ENCODE results near the gene CROCC2. TPM values are rescaled to one million over a fixed set of nuclear protein-coding genes. Genes with fewer than 3 reads are reported as not detected.
A peak's percentile ranks its signal among the peaks of the same experiment; 100 is the strongest.

The CROCC2 gene
- total and polyA plus RNA-seq, 7 donors, result under 0.01 to 0.09 TPM; not detected in 5

DNA sequence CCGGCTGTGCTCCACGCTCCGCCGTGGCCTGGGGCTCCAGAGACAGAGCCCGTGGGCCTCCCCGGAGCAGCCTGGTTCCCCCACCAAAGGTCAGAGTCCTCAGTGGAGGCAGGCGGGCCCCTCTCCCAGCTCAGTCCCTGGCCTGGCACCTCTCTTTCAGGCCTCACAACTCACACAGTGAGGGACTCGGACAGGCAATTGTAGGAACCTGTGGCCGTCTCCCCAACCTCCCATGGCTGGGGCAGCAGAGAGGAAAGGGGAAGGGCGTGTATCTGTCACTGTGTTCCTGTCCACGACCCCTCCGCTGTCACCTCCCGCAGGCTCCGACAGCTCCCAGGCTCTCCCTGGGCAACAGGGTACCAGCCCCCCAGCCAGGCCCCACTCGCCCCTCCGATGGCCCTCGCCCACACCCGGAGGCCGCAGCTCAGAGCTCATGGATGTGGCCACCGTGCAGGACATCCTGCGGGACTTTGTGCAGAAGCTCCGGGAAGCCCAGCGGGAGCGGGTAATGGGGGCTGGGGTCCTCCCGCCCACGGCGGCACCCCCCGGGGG is 59.8 kb downstream of the CROCC2 start:
- Histone ChIP-seq H3K9me3 (no peaks in the 10 kb centered on the region), H3K4me1 (peaks cover 0 to 16% (median 5%) of the 10 kb centered on the region in 4 donors), H3K4me3 (no peak overlapping the region), H3K27ac (no peak overlapping the region), H3K36me3 (no peaks in the 10 kb centered on the region), H3K27me3 (peaks cover 0 to 6% (median 0%) of the 10 kb centered on the region in 3 donors)
- WGBS, 2 donors, result 90 to 91% methylated on average over 28 of the region's 28 CpGs
- TF ChIP-seq POLR2A (IDR thresholded peaks at IDR 0.05), result no peak
- TF ChIP-seq EP300 (IDR thresholded peaks at IDR 0.05), result no peak
- TF ChIP-seq, protein P1, sequence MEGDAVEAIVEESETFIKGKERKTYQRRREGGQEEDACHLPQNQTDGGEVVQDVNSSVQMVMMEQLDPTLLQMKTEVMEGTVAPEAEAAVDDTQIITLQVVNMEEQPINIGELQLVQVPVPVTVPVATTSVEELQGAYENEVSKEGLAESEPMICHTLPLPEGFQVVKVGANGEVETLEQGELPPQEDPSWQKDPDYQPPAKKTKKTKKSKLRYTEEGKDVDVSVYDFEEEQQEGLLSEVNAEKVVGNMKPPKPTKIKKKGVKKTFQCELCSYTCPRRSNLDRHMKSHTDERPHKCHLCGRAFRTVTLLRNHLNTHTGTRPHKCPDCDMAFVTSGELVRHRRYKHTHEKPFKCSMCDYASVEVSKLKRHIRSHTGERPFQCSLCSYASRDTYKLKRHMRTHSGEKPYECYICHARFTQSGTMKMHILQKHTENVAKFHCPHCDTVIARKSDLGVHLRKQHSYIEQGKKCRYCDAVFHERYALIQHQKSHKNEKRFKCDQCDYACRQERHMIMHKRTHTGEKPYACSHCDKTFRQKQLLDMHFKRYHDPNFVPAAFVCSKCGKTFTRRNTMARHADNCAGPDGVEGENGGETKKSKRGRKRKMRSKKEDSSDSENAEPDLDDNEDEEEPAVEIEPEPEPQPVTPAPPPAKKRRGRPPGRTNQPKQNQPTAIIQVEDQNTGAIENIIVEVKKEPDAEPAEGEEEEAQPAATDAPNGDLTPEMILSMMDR (IDR thresholded peaks at IDR 0.05), result no peak
- TF ChIP-seq POLR2AphosphoS5 (IDR thresholded peaks at IDR 0.05), result no peak
- DNase-seq, result no peak
- intact Hi-C loops (cut with DNase I), result no loop called here

DNA sequence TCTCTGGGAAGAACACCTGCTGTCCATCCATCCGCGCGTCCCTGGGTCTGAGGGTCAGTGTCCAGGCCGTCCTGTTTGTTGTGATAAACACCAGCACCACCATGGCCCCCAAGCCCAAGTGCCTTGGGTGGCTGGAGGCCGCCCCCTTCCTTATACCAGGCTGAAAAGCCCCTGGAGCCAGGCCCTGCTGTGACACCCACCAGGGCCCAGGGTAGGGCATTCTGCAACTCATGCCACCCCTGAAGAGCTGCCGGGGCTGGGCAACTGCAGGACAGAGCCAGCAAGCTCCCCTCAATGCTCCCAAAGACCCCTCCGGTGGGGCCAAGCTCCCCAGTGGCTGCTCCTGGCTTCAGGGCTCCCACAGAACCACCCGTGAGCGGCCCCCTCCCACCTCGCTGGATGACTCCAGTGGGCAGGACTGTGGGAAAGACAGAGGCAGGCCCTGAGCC is 60.3 kb downstream of the CROCC2 start:
- Histone ChIP-seq H3K27ac (no peak overlapping the region), H3K9me3 (no peaks in the 10 kb centered on the region), H3K4me3 (no peak overlapping the region), H3K4me1 (peaks cover 0 to 11% (median 3%) of the 10 kb centered on the region in 4 donors), H3K27me3 (peaks cover 0 to 8% (median 0%) of the 10 kb centered on the region in 3 donors), H3K36me3 (no peaks in the 10 kb centered on the region)
- no peak for DNase-seq
- 92 to 94% methylated on average over 10 of the region's 10 CpGs for WGBS, 2 donors
- TF ChIP-seq, protein P1 (IDR thresholded peaks at IDR 0.05), result no peak
- TF ChIP-seq EP300 (IDR thresholded peaks at IDR 0.05) (no peak), POLR2A (IDR thresholded peaks at IDR 0.05) (no peak), POLR2AphosphoS5 (IDR thresholded peaks at IDR 0.05) (no peak)
- intact Hi-C loops (cut with DNase I), result no loop called here

DNA sequence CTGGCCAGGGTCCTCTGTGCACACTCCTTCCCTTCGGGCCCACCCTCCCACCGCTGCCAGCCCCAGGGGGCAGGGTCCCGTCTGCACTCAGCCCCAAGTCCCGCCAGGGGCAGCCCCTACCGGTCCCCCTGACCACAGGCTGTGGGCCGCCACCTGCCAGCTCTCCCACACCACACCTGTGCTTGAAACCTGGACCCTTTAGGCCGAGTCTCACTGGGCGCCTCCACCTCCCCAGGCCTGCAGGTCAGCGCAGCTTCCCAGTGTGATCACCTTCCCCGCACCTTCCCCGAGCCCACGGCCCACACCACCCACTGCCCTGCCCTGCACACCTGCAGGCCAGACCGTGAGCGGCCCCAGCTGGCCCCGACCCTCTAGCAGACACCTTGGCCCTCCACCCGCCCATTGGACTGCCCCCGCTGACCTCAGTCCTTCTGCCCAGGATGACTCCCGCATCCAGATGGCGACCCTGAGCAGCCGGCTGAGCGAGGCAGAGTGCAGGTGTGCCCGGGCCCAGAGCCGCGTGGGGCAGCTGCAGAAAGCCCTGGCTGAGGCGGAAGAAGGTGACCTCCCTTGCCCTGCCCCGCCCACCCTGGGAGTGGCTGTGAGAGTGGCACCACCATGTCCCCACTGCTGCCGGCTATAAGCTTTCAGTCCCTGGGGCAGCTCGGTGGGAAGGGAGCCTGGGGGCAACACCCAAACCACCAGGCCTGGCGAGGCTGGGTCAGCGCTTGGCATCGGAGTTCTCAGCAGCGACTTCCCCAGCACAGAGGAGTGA is 61.0 kb downstream of the CROCC2 start:
- H3K9me3 ChIP-seq, result no peaks in the 10 kb centered on the region
- no peaks in the 10 kb centered on the region for H3K36me3 ChIP-seq
- intact Hi-C loops (cut with DNase I), result no loop called here
- peaks cover 0 to 6% (median 2%) of the 10 kb centered on the region in 4 donors for H3K4me1 ChIP-seq
- peaks cover 0 to 8% (median 0%) of the 10 kb centered on the region in 3 donors for H3K27me3 ChIP-seq
- H3K4me3 ChIP-seq, result no peak overlapping the region
- 53 to 82% methylated on average over 32 of the region's 32 CpGs for WGBS, 2 donors
- peak; percentile 59 for DNase-seq
- no peak overlapping the region for H3K27ac ChIP-seq
- TF ChIP-seq POLR2AphosphoS5 (IDR thresholded peaks at IDR 0.05) (no peak), POLR2A (IDR thresholded peaks at IDR 0.05) (no peak), EP300 (IDR thresholded peaks at IDR 0.05) (no peak)
- TF ChIP-seq, protein P1 (IDR thresholded peaks at IDR 0.05), result no peak

DNA sequence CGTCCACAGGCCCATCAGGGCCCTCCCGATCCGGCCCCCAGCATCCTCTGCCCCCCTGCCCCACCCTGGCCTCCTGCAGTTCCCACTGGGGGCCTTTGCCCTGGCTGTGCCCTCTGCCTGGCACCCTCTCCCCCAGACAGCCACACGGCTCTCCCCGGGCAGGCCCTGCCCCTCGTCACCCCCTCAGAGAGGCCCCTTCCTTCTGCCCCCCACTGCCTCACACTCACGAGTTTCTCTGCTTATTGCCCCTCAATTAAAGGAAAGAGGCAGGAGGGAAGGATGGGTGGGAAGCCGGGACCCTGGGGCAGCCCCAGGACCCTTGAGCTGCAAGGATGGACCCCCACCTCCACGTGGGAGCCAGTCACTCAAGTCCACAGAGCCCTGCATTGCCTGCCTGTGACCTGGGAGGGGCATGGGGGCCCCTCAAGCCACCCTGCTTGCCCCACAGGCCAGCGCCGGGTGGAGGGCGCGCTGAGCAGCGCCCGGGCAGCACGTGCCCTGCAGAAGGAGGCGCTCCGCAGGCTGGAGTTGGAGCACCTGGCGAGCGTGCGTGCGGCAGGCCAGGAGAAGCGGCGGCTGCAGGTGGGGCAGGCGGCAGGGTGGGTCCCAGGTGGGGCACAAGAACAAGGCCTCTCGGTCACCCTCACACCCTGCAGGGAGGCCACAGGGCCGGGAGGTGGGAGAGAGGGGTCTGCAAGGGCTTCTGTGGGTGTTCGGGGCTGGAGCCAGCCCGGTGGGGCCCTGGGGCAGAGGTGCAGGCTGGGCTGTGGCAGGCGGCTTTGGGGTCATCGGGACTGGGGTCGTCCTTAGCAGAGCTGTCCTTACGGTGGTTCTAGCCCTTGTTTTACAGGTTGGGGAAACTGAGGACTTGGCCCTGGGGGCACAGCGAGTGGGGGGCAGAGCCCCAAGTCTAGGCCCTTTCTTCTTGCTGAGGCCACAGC is 61.8 kb downstream of the CROCC2 start:
- H3K27me3 ChIP-seq, result peaks cover 0 to 9% (median 0%) of the 10 kb centered on the region in 3 donors
- no peaks in the 10 kb centered on the region for H3K9me3 ChIP-seq
- no peak overlapping the region for H3K4me3 ChIP-seq
- no peak overlapping the region for H3K27ac ChIP-seq
- no peak for DNase-seq
- intact Hi-C loops (cut with DNase I), result no loop called here
- WGBS, 2 donors, result 91 to 92% methylated on average over 34 of the region's 34 CpGs
- no peaks in the 10 kb centered on the region for H3K36me3 ChIP-seq
- TF ChIP-seq, protein P1 (IDR thresholded peaks at IDR 0.05), result no peak
- TF ChIP-seq EP300 (IDR thresholded peaks at IDR 0.05) (no peak), POLR2A (IDR thresholded peaks at IDR 0.05) (no peak), POLR2AphosphoS5 (IDR thresholded peaks at IDR 0.05) (no peak)
- H3K4me1 ChIP-seq, result no peaks in the 10 kb centered on the region

All from sigmoid colon (tissue), 7 donors.